OCI-LY1 (cell line): Measurements from ENCODE around the gene CTNNA3.

Source experiments
- H2AFZ ChIP-seq: fragments of 200-600 bp; sonication (generic), shearing (Covaris generic); 2 replicates; pipeline ENCODE4 v1.6.0; 2014; ENCODE audit warnings: antibody characterized with exemption, mild to moderate bottlenecking, low read length
- H3F3A ChIP-seq: fragments of 200-600 bp; sonication (generic), shearing (Covaris generic); 2 replicates; pipeline ENCODE4 v1.6.0; 2014; ENCODE audit warnings: mild to moderate bottlenecking, antibody characterized with exemption, low read length, moderate library complexity; ENCODE audit not compliant: insufficient read depth
- H3K27ac ChIP-seq: fragments of 200-600 bp; sonication (generic); 2 replicates; pipeline ENCODE4 v1.5.1; 2014; ENCODE audit warnings: low read length, mixed run types, mild to moderate bottlenecking, low read depth; ENCODE audit not compliant: poor library complexity, severe bottlenecking
- H3K27me3 ChIP-seq: fragments of 200-600 bp; sonication (generic); 2 replicates; pipeline ENCODE4 v1.6.0; 2014; ENCODE audit warnings: antibody characterized with exemption, mild to moderate bottlenecking, low read length, moderate library complexity; ENCODE audit not compliant: insufficient read depth
- H3K36me3 ChIP-seq: fragments of 200-600 bp; sonication (generic); 2 replicates; pipeline ENCODE4 v1.6.1; 2014; ENCODE audit warnings: mild to moderate bottlenecking, antibody characterized with exemption, low read length, moderate library complexity, mixed read lengths; ENCODE audit not compliant: insufficient read depth
- H3K4me1 ChIP-seq: fragments of 200-600 bp; sonication (generic); 2 replicates; pipeline ENCODE4 v1.5.1; 2014; ENCODE audit warnings: mild to moderate bottlenecking, low read length, moderate library complexity; ENCODE audit not compliant: insufficient read depth, severe bottlenecking
- H3K4me2 ChIP-seq: fragments of 200-600 bp; sonication (generic), shearing (Covaris generic); 2 replicates; pipeline ENCODE4 v1.6.1; 2014; ENCODE audit warnings: low read length
- H3K4me3 ChIP-seq: fragments of 200-600 bp; sonication (generic); 2 replicates; pipeline ENCODE4 v1.5.1; 2014; ENCODE audit warnings: low read length, low read depth, mild to moderate bottlenecking, mixed read lengths; ENCODE audit not compliant: poor library complexity, severe bottlenecking
- H3K79me2 ChIP-seq: fragments of 200-600 bp; shearing (Covaris generic); 2 replicates; pipeline ENCODE4 v1.6.1; 2016; ENCODE audit warnings: mixed run types, low read length, mixed read lengths; ENCODE audit not compliant: insufficient read depth
- H3K9ac ChIP-seq: fragments of 200-600 bp; sonication (generic), shearing (Covaris generic); 2 replicates; pipeline ENCODE4 v1.6.1; 2014; ENCODE audit warnings: mild to moderate bottlenecking, low read length, mixed read lengths
- H3K9me2 ChIP-seq: fragments of 200-600 bp; sonication (generic), shearing (Covaris generic); 2 replicates; pipeline ENCODE4 v1.6.1; 2014; ENCODE audit warnings: low read depth, mild to moderate bottlenecking, low read length, mixed read lengths
- H3K9me3 ChIP-seq: fragments of 200-600 bp; shearing (Covaris generic); 2 replicates; pipeline ENCODE4 v1.6.1; 2014; ENCODE audit warnings: low read length, mixed read lengths
- H4K20me1 ChIP-seq: fragments of 200-600 bp; sonication (generic), shearing (Covaris generic); 2 replicates; pipeline ENCODE4 v1.6.0; 2016; ENCODE audit warnings: mild to moderate bottlenecking, low read length; ENCODE audit not compliant: insufficient read depth
- EZH2 ChIP-seq: fragments of 200-600 bp; sonication (generic), shearing (Covaris generic); IDR thresholded peaks from 2 replicates; pipeline ENCODE4 v1.8.0; 2017; ENCODE audit warnings: borderline replicate concordance, mixed run types, mild to moderate bottlenecking, antibody characterized with exemption, low read length, moderate library complexity, mixed read lengths
- TF ChIP-seq, protein P1 (sequence below): fragments of 200-600 bp; sonication (generic), shearing (Covaris generic); IDR thresholded peaks from 2 replicates; pipeline ENCODE4 v1.5.1; 2017; ENCODE audit warnings: mild to moderate bottlenecking, antibody characterized with exemption, low read length, moderate library complexity, mixed read lengths

Gene CTNNA3

DNA sequence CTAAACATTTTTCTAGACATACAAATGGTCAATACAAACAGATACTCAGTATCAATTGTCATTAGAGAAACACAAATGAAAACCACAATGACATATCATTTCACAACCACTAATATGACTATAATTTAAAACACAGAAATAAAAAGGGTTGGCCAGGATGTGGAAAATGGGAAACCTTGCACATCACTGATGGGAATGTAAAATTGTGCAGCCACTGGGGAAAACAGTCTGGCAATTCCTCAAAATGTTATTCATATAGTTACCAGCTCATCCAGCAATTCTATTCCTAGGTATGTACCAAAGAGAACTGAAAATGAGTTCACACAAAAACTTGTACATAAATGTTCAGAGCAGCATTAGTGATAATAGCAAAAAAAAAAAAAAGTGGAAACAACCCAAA lies 876.3 kb downstream of the CTNNA3 start:
- no peak overlapping the region for H3K4me3 ChIP-seq
- H3K27ac ChIP-seq = no peak overlapping the region
- TF ChIP-seq, protein P1, sequence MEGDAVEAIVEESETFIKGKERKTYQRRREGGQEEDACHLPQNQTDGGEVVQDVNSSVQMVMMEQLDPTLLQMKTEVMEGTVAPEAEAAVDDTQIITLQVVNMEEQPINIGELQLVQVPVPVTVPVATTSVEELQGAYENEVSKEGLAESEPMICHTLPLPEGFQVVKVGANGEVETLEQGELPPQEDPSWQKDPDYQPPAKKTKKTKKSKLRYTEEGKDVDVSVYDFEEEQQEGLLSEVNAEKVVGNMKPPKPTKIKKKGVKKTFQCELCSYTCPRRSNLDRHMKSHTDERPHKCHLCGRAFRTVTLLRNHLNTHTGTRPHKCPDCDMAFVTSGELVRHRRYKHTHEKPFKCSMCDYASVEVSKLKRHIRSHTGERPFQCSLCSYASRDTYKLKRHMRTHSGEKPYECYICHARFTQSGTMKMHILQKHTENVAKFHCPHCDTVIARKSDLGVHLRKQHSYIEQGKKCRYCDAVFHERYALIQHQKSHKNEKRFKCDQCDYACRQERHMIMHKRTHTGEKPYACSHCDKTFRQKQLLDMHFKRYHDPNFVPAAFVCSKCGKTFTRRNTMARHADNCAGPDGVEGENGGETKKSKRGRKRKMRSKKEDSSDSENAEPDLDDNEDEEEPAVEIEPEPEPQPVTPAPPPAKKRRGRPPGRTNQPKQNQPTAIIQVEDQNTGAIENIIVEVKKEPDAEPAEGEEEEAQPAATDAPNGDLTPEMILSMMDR = no peak
- no peak for TF ChIP-seq EZH2
- no peaks in the 10 kb centered on the region for H3K79me2 ChIP-seq
- H3K9ac ChIP-seq = no peak overlapping the region
- no peaks in the 10 kb centered on the region for H3K4me1 ChIP-seq
- no peaks in the 10 kb centered on the region for H3K27me3 ChIP-seq
- no peaks in the 10 kb centered on the region for H4K20me1 ChIP-seq
- H2AFZ ChIP-seq = no peak overlapping the region
- no peaks in the 10 kb centered on the region for H3F3A ChIP-seq
- H3K9me3 ChIP-seq = no peaks in the 10 kb centered on the region
- H3K36me3 ChIP-seq = no peaks in the 10 kb centered on the region
- no peaks in the 10 kb centered on the region; the same call in 1 of the 2 replicates for H3K9me2 ChIP-seq
- no peak overlapping the region for H3K4me2 ChIP-seq

DNA sequence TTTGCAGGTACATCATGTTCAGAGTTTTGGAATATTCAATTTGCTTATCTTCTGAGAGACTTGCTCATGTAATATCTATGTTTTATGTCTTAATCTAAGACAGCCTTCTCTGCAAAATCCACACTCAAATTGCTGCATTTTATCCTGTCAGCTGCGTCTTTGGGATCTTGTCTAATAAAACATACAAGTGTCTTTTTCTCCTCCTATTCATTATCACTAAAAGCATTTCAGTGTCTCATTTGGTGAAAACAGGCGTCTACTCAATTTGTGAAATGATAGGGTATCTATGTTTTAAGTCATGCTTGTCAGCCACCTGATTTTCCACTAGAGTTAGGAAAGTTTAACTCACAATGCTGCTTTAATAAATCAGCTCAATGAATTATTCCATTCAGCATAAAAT lies 882.9 kb downstream of the CTNNA3 start:
- Histone ChIP-seq H4K20me1 (no peaks in the 10 kb centered on the region), H2AFZ (no peak overlapping the region), H3K27ac (no peak overlapping the region), H3F3A (no peaks in the 10 kb centered on the region), H3K9me2 (no peaks in the 10 kb centered on the region; the same call in 1 of the 2 replicates), H3K9me3 (no peaks in the 10 kb centered on the region), H3K4me3 (no peak overlapping the region), H3K4me1 (no peaks in the 10 kb centered on the region), H3K27me3 (no peaks in the 10 kb centered on the region), H3K36me3 (no peaks in the 10 kb centered on the region), H3K4me2 (no peak overlapping the region), H3K9ac (no peak overlapping the region), H3K79me2 (no peaks in the 10 kb centered on the region)
- TF ChIP-seq, protein P1 = no peak
- no peak for TF ChIP-seq EZH2

DNA sequence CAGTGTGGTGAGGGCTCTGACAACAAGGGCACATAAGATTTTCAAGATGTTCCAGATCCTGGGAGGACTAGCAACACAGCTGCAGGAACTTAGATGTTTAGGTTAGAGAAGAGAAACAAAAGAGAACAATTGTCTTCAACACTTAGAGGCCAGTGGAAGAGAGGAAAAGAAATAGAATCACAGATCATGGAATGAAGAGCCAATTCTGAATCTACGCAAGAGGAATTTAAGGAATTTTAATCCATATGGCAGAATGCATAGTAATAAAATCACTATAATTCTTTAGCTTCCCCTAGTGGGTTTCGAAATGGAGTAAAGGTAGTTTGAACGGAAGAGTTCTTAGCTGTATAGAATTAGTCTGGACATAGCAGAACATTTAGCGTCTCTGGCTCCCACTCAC lies 884.8 kb downstream of the CTNNA3 start:
- no peak overlapping the region for H3K9ac ChIP-seq
- H2AFZ ChIP-seq = no peak overlapping the region
- H3K9me3 ChIP-seq = no peaks in the 10 kb centered on the region
- H3K79me2 ChIP-seq = no peaks in the 10 kb centered on the region
- no peaks in the 10 kb centered on the region for H4K20me1 ChIP-seq
- no peaks in the 10 kb centered on the region for H3K4me1 ChIP-seq
- TF ChIP-seq, protein P1 = no peak
- TF ChIP-seq EZH2 = no peak
- no peak overlapping the region for H3K4me3 ChIP-seq
- no peaks in the 10 kb centered on the region for H3K27me3 ChIP-seq
- no peaks in the 10 kb centered on the region for H3F3A ChIP-seq
- H3K9me2 ChIP-seq = no peaks in the 10 kb centered on the region; the same call in 1 of the 2 replicates
- H3K27ac ChIP-seq = no peak overlapping the region
- no peak overlapping the region for H3K4me2 ChIP-seq
- no peaks in the 10 kb centered on the region for H3K36me3 ChIP-seq
